Thymus (tissue), 11 donors: ENCODE results near the gene TNS3. TPM values are rescaled to one million over a fixed set of nuclear protein-coding genes. Genes with fewer than 3 reads are reported as not detected.

Experiments
- DNase-seq, 9 donors: peaks; one replicate each; pipeline ENCODE4 v3.0.0-alpha.2; 2013; ENCODE audit warnings: low spot score in 9 of 9, low read depth in 6 of 9, missing footprints in 1 of 9
- H3K27ac ChIP-seq, 2 donors: one replicate each; pipeline ENCODE4 v1.5.1; 2013; ENCODE audit warnings: control low read depth in 1 of 2, low read depth in 1 of 2, low read length in 1 of 2, mild to moderate bottlenecking in 1 of 2, moderate library complexity in 1 of 2
- H3K27me3 ChIP-seq, 2 donors: one replicate each; pipeline ENCODE4 v1.5.1; 2013; ENCODE audit warnings: low read length in 1 of 2; ENCODE audit not compliant: control insufficient read depth in 2 of 2, insufficient read depth in 1 of 2
- H3K36me3 ChIP-seq, 2 donors: one replicate each; pipeline ENCODE4 v1.5.1; 2013; ENCODE audit warnings: low read length in 1 of 2, mild to moderate bottlenecking in 1 of 2, moderate library complexity in 1 of 2; ENCODE audit not compliant: control insufficient read depth in 2 of 2, insufficient read depth in 2 of 2
- H3K4me1 ChIP-seq, 2 donors: one replicate each; pipeline ENCODE4 v1.5.1; 2013; ENCODE audit warnings: low read length in 2 of 2; ENCODE audit not compliant: control insufficient read depth in 2 of 2, insufficient read depth in 2 of 2
- H3K4me3 ChIP-seq, 2 donors: one replicate each; pipeline ENCODE4 v1.5.1; 2013; ENCODE audit warnings: low read length in 2 of 2, control low read depth in 1 of 2, mild to moderate bottlenecking in 1 of 2
- H3K9me3 ChIP-seq, 2 donors: one replicate each; pipeline ENCODE4 v1.5.1; 2013; ENCODE audit warnings: low read length in 1 of 2, mild to moderate bottlenecking in 1 of 2; ENCODE audit not compliant: control insufficient read depth in 2 of 2, insufficient read depth in 1 of 2
- WGBS: extraction: QIAGEN DNeasy Blood & Tissue Kit; methylation state at CpG from one replicate; pipeline ENCODE4 v1.1.7; 2013; 5-methylcytosine and 5-hydroxymethylcytosine counted together
- polyA plus RNA-seq: library from polyadenylated mRNA; stranded (reverse); fragments of 200-250 nt; gene quantifications from one replicate; pipeline ENCODE4 v1.2.3, GENCODE V29; 2013
- total RNA-seq: library from RNA; stranded (reverse); fragments of 120-200 nt; gene quantifications from one replicate; pipeline ENCODE4 v1.2.4, GENCODE V29; 2013
- donor health status: healthy.

The TNS3 gene
- total and polyA plus RNA-seq, 2 donors: 5.9 to 6.2 TPM

GRCh38 chr7:47416492-47417480 lies 165.1 kb downstream of the TNS3 start:
- DNase-seq: no peak
- no peak overlapping the region for H3K27ac ChIP-seq
- H3K4me3 ChIP-seq: no peak overlapping the region
- peaks cover 2 to 4% of the 10 kb centered on the region in 2 donors for H3K9me3 ChIP-seq
- WGBS: 96% methylated on average over 21 of the region's 21 CpGs
- no peaks in the 10 kb centered on the region for H3K27me3 ChIP-seq
- no peaks in the 10 kb centered on the region for H3K36me3 ChIP-seq
- H3K4me1 ChIP-seq: no peaks in the 10 kb centered on the region

GRCh38 chr7:47415318-47416212 lies 166.3 kb downstream of the TNS3 start:
- whole genome bisulfite sequencing: 97% methylated on average over 17 of the region's 17 CpGs
- Histone ChIP-seq H3K9me3 (peaks cover 2 to 4% of the 10 kb centered on the region in 2 donors), H3K36me3 (no peaks in the 10 kb centered on the region), H3K4me3 (no peak overlapping the region), H3K27ac (no peak overlapping the region), H3K27me3 (no peaks in the 10 kb centered on the region), H3K4me1 (no peaks in the 10 kb centered on the region)
- DNase-seq: no peak

GRCh38 chr7:47414342-47415317 lies 167.3 kb downstream of the TNS3 start:
- Histone ChIP-seq H3K27me3 (no peaks in the 10 kb centered on the region), H3K4me3 (no peak overlapping the region), H3K36me3 (no peaks in the 10 kb centered on the region), H3K27ac (no peak overlapping the region), H3K4me1 (no peaks in the 10 kb centered on the region), H3K9me3 (no peaks in the 10 kb centered on the region)
- WGBS: 98% methylated on average over 17 of the region's 17 CpGs
- DNase-seq: no peak

GRCh38 chr7:47413526-47414341 lies 168.2 kb downstream of the TNS3 start:
- no peaks in the 10 kb centered on the region for H3K36me3 ChIP-seq
- H3K27ac ChIP-seq: no peak overlapping the region
- WGBS: 94% methylated on average over 17 of the region's 17 CpGs
- no peaks in the 10 kb centered on the region for H3K27me3 ChIP-seq
- no peaks in the 10 kb centered on the region for H3K4me1 ChIP-seq
- DNase-seq: no peak
- H3K4me3 ChIP-seq: no peak overlapping the region
- H3K9me3 ChIP-seq: no peaks in the 10 kb centered on the region

- no peaks in the 10 kb centered on the region for H3K27me3 ChIP-seq
- no peak overlapping the region for H3K27ac ChIP-seq
- 91% methylated on average over 2 of the region's 2 CpGs for WGBS
- H3K36me3 ChIP-seq: no peaks in the 10 kb centered on the region
- no peak for DNase-seq
- H3K4me3 ChIP-seq: no peak overlapping the region
- no peaks in the 10 kb centered on the region for H3K4me1 ChIP-seq
- H3K9me3 ChIP-seq: no peaks in the 10 kb centered on the region
These were observed 170.0 kb downstream of the TNS3 start for GRCh38 chr7:47411901-47412300.

GRCh38 chr7:47411281-47411869 lies 170.5 kb downstream of the TNS3 start:
- 97% methylated on average over 18 of the region's 18 CpGs for WGBS
- Histone ChIP-seq H3K36me3 (no peaks in the 10 kb centered on the region), H3K27me3 (no peaks in the 10 kb centered on the region), H3K27ac (no peak overlapping the region), H3K4me3 (no peak overlapping the region), H3K4me1 (peaks cover 0 to 1% of the 10 kb centered on the region in 2 donors), H3K9me3 (no peaks in the 10 kb centered on the region)
- no peak for DNase-seq

GRCh38 chr7:47408675-47409074 lies 173.2 kb downstream of the TNS3 start:
- Histone ChIP-seq H3K27me3 (no peaks in the 10 kb centered on the region), H3K4me3 (no peak overlapping the region), H3K36me3 (no peaks in the 10 kb centered on the region), H3K27ac (no peak overlapping the region), H3K9me3 (no peaks in the 10 kb centered on the region), H3K4me1 (peaks cover 0 to 12% of the 10 kb centered on the region in 2 donors)
- 96% methylated on average over 5 of the region's 5 CpGs for WGBS
- no peak for DNase-seq
